KMS-11 (cell line): ENCODE measurements around the gene KRT17.

Experiments used
- H2AFZ ChIP-seq: fragments of 200-600 bp; sonication (generic); 2 replicates; pipeline ENCODE4 v1.6.1; 2016; ENCODE audit warnings: antibody characterized with exemption, mixed run types, low read depth
- H3K27ac ChIP-seq: fragments of 200-600 bp; sonication (generic); 2 replicates; pipeline ENCODE4 v1.6.1; 2016; ENCODE audit warnings: mild to moderate bottlenecking, mixed run types
- H3K27me3 ChIP-seq: fragments of 200-600 bp; sonication (generic); 2 replicates; pipeline ENCODE4 v1.6.1; 2017; ENCODE audit warnings: mild to moderate bottlenecking, low read depth, mixed run types, moderate library complexity; ENCODE audit not compliant: insufficient read depth
- H3K36me3 ChIP-seq: fragments of 200-600 bp; sonication (generic); 2 replicates; pipeline ENCODE4 v1.6.1; 2017; ENCODE audit warnings: mild to moderate bottlenecking, mixed run types; ENCODE audit not compliant: insufficient read depth
- H3K4me1 ChIP-seq: fragments of 200-600 bp; sonication (generic); 2 replicates; pipeline ENCODE4 v1.6.1; 2016; ENCODE audit warnings: mild to moderate bottlenecking, low read depth, mixed run types; ENCODE audit not compliant: poor library complexity, severe bottlenecking
- H3K4me2 ChIP-seq: fragments of 200-600 bp; sonication (generic); 2 replicates; pipeline ENCODE4 v1.7.0; 2016; ENCODE audit warnings: mild to moderate bottlenecking, mixed run types
- H3K4me3 ChIP-seq: fragments of 200-600 bp; sonication (generic); IDR thresholded peaks from 2 replicates; pipeline ENCODE4 v1.6.1; 2017; ENCODE audit warnings: low read depth, low read length, mixed read lengths; ENCODE audit not compliant: insufficient read depth
- H3K79me2 ChIP-seq: fragments of 200-600 bp; sonication (generic); 2 replicates; pipeline ENCODE4 v1.6.1; 2016; ENCODE audit warnings: low read depth, mixed run types; ENCODE audit not compliant: insufficient read depth
- H3K9ac ChIP-seq: fragments of 200-600 bp; sonication (generic); 2 replicates; pipeline ENCODE4 v1.6.1; 2016; ENCODE audit warnings: mild to moderate bottlenecking, mixed run types
- H4K20me1 ChIP-seq: fragments of 200-600 bp; sonication (generic); 2 replicates; pipeline ENCODE4 v1.6.1; 2016; ENCODE audit warnings: mild to moderate bottlenecking, mixed run types; ENCODE audit not compliant: insufficient read depth
- TF ChIP-seq, protein P1 (sequence below): fragments of 200-600 bp; sonication (generic); conservative IDR thresholded peaks from 2 replicates; pipeline ENCODE4 v1.6.1; 2017; ENCODE audit warnings: low read depth, mild to moderate bottlenecking, antibody characterized with exemption, low read length, moderate library complexity, mixed read lengths

Gene KRT17

DNA sequence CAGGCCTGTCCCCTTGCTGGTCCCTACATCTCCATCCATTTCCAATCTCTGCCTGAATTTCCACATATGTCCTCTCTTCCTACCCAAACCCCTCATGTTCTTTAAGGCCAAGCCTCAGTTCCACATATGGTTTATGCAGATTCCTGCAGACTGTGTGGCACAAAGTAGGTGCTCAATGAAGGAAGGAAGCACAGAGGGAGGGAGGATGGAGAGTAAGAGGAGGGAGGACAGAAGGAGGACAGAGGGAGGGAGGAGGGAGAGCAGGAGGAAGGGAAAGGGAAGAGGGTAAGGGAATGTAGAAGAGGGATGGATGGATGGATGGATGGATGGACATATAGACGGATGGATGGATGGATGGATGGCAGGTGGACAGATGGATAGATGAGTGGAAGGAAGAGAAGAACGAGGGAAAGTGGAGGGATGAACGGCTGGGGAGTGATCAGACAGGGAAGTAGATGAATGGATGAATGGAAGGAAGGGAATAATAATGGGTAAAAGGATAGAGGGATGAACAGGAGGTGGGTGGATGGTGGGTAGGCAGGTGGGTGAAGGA, 29.9 kb downstream of the KRT17 start:
- no peaks in the 10 kb centered on the region for H3K79me2 ChIP-seq
- H4K20me1 ChIP-seq: no peaks in the 10 kb centered on the region
- no peaks in the 10 kb centered on the region for H3K36me3 ChIP-seq
- TF ChIP-seq, protein P1, sequence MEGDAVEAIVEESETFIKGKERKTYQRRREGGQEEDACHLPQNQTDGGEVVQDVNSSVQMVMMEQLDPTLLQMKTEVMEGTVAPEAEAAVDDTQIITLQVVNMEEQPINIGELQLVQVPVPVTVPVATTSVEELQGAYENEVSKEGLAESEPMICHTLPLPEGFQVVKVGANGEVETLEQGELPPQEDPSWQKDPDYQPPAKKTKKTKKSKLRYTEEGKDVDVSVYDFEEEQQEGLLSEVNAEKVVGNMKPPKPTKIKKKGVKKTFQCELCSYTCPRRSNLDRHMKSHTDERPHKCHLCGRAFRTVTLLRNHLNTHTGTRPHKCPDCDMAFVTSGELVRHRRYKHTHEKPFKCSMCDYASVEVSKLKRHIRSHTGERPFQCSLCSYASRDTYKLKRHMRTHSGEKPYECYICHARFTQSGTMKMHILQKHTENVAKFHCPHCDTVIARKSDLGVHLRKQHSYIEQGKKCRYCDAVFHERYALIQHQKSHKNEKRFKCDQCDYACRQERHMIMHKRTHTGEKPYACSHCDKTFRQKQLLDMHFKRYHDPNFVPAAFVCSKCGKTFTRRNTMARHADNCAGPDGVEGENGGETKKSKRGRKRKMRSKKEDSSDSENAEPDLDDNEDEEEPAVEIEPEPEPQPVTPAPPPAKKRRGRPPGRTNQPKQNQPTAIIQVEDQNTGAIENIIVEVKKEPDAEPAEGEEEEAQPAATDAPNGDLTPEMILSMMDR: no peak
- no peaks in the 10 kb centered on the region for H3K4me1 ChIP-seq
- peaks cover 39% of the 10 kb centered on the region for H3K27me3 ChIP-seq
- H3K9ac ChIP-seq: no peak overlapping the region
- no peak overlapping the region for H2AFZ ChIP-seq
- H3K4me2 ChIP-seq: no peak overlapping the region
- H3K4me3 ChIP-seq: no peak overlapping the region
- no peak overlapping the region for H3K27ac ChIP-seq

GRCh38 chr17:41593306-41593981, 30.9 kb downstream of the KRT17 start:
- Histone ChIP-seq H2AFZ (no peak overlapping the region), H3K9ac (no peak overlapping the region), H3K36me3 (no peaks in the 10 kb centered on the region), H3K79me2 (no peaks in the 10 kb centered on the region), H3K4me2 (no peak overlapping the region), H3K27me3 (peaks cover 40% of the 10 kb centered on the region), H3K4me3 (no peak overlapping the region), H3K4me1 (no peaks in the 10 kb centered on the region), H4K20me1 (no peaks in the 10 kb centered on the region), H3K27ac (no peak overlapping the region)
- TF ChIP-seq, protein P1: no peak

DNA sequence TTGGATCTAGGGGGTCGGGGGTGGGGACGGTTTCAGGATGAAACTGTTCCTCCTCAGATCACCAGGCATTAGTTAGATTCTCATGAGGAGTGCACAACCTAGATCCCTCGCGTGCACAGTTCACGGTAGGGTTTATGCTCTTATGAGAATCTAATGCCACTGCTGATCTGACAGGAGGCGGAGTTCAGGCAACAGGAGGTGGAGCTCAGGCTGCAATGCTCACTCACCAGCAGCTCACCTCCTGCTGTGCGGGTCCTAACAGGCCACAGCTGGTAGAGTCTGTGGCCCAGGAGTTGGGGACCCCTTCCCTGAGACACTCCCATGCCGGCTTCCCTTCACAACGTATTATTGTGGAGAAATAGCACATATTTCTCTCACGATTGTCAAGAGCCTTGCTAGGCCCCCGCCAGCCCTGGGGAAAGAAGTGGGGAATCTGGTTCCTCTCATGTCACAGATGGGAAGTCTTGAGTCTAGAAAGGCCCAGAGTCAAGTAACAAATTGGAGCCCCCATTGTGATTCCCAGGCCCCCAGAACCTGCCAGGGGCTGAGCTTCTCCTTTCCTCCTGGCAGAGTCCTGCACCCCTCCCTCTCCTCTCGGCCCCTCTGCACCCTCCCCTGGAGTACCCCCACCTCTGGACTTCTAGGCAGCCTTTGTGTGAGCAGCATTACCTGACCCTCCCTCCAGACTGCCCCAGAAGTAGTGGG, 31.6 kb downstream of the KRT17 start:
- Histone ChIP-seq H3K79me2 (no peaks in the 10 kb centered on the region), H3K4me3 (no peak overlapping the region), H3K4me1 (no peaks in the 10 kb centered on the region), H4K20me1 (no peaks in the 10 kb centered on the region), H3K27ac (no peak overlapping the region), H3K36me3 (no peaks in the 10 kb centered on the region), H3K4me2 (no peak overlapping the region), H3K9ac (no peak overlapping the region), H3K27me3 (peaks cover 40% of the 10 kb centered on the region), H2AFZ (no peak overlapping the region)
- TF ChIP-seq, protein P1: no peak

GRCh38 chr17:41589301-41589700, 35.1 kb downstream of the KRT17 start:
- Histone ChIP-seq H3K79me2 (no peaks in the 10 kb centered on the region), H3K9ac (no peak overlapping the region), H4K20me1 (no peaks in the 10 kb centered on the region)

More at GRCh38 chr17:41589301-41589700, 35.1 kb downstream of the KRT17 start:
- H3K4me2 ChIP-seq: no peak overlapping the region
- TF ChIP-seq, protein P1: no peak
- no peak overlapping the region for H3K27ac ChIP-seq
- no peak overlapping the region for H2AFZ ChIP-seq
- H3K27me3 ChIP-seq: peaks cover 35% of the 10 kb centered on the region
- peaks cover 8% of the 10 kb centered on the region for H3K4me1 ChIP-seq
- no peaks in the 10 kb centered on the region for H3K36me3 ChIP-seq
- H3K4me3 ChIP-seq: no peak overlapping the region
